Tibial artery (tissue), 4 donors: ENCODE results near the gene ALDOB.

Experiments used
- DNase-seq, 2 donors: peaks; one replicate each; pipeline ENCODE4 v3.0.0-alpha.2; 2019
- H3K27ac ChIP-seq, 2 donors: fragments of 200-600 bp; sonication (generic) in 1 of 2; 1 replicate in 1 of 2; 2 replicates in 1 of 2; pipeline ENCODE4 v1.5.1; 2018 to 2019; ENCODE audit warnings: mild to moderate bottlenecking in 1 of 2
- H3K27me3 ChIP-seq, 2 donors: fragments of 200-600 bp; sonication (generic) in 1 of 2; one replicate each; pipeline versions ENCODE4 v1.5.1 to v1.6.0; 2016 to 2019
- H3K36me3 ChIP-seq, 3 donors: fragments of 200-600 bp; sonication (generic) in 2 of 3; one replicate each; pipeline ENCODE4 v1.5.1; 2016 to 2019; ENCODE audit warnings: mild to moderate bottlenecking in 2 of 3
- H3K4me1 ChIP-seq, 4 donors: fragments of 200-600 bp; sonication (generic) in 2 of 4; 1 replicate in 3 of 4; 2 replicates in 1 of 4; pipeline ENCODE4 v1.5.1; 2016 to 2019
- H3K4me3 ChIP-seq, 2 donors: fragments of 200-600 bp; sonication (generic) in 1 of 2; 1 replicate in 1 of 2; 2 replicates in 1 of 2; pipeline ENCODE4 v1.5.1; 2018 to 2019; ENCODE audit warnings: mild to moderate bottlenecking in 2 of 2
- H3K9me3 ChIP-seq, 3 donors: fragments of 200-600 bp; sonication (generic) in 1 of 3; one replicate each; pipeline ENCODE4 v1.5.1; 2016 to 2019
- intact Hi-C: fragments of 100-400 bp; cut with DNase I; formaldehyde crosslinking; loops from one replicate; pipeline ENCODE4 v1.15.0; 2023; ENCODE audit warnings: low total_unique reads
- TF ChIP-seq, protein P1 (sequence below), 2 experiments: fragments of 200-600 bp in 1 of 2; fragments of 450-650 bp in 1 of 2; IDR thresholded peaks; one replicate each; pipeline ENCODE4 v1.5.1; 2017 to 2019; ENCODE audit warnings: antibody characterized with exemption in 2 of 2, mild to moderate bottlenecking in 1 of 2, moderate library complexity in 1 of 2

Gene ALDOB

DNA sequence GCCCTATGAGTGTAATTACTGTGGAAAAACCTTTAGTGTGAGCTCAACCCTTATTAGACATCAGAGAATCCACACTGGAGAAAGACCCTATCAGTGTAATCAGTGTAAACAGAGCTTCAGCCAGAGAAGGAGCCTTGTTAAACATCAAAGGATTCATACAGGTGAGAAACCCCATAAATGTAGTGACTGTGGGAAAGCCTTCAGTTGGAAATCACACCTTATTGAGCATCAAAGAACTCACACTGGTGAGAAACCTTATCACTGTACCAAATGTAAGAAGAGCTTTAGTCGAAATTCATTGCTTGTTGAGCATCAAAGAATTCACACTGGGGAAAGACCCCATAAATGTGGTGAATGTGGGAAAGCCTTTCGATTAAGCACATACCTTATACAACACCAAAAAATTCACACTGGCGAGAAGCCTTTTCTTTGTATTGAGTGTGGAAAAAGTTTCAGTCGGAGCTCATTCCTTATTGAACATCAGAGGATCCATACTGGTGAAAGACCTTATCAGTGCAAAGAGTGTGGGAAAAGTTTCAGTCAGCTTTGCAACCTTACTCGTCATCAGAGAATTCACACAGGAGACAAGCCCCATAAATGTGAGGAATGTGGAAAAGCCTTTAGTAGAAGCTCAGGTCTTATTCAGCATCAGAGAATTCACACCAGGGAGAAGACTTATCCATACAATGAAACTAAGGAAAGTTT is 27.0 kb downstream of the ALDOB start:
- DNase-seq, result no peak
- Histone ChIP-seq H3K9me3 (peaks cover 42 to 97% (median 73%) of the 10 kb centered on the region in 3 donors), H3K36me3 (peaks cover 64 to 90% (median 82%) of the 10 kb centered on the region in 3 donors), H3K27ac (no peak overlapping the region), H3K27me3 (no peaks in the 10 kb centered on the region), H3K4me1 (no peaks in the 10 kb centered on the region), H3K4me3 (no peak overlapping the region)
- TF ChIP-seq, protein P1, sequence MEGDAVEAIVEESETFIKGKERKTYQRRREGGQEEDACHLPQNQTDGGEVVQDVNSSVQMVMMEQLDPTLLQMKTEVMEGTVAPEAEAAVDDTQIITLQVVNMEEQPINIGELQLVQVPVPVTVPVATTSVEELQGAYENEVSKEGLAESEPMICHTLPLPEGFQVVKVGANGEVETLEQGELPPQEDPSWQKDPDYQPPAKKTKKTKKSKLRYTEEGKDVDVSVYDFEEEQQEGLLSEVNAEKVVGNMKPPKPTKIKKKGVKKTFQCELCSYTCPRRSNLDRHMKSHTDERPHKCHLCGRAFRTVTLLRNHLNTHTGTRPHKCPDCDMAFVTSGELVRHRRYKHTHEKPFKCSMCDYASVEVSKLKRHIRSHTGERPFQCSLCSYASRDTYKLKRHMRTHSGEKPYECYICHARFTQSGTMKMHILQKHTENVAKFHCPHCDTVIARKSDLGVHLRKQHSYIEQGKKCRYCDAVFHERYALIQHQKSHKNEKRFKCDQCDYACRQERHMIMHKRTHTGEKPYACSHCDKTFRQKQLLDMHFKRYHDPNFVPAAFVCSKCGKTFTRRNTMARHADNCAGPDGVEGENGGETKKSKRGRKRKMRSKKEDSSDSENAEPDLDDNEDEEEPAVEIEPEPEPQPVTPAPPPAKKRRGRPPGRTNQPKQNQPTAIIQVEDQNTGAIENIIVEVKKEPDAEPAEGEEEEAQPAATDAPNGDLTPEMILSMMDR (IDR thresholded peaks at IDR 0.05), result no peak
- intact Hi-C loops, result no loop called here

GRCh38 chr9:101403516-101404285 is 31.9 kb downstream of the ALDOB start:
- no peaks in the 10 kb centered on the region for H3K27me3 ChIP-seq
- peaks cover 84 to 87% (median 87%) of the 10 kb centered on the region in 3 donors for H3K36me3 ChIP-seq
- intact Hi-C loops, result no loop called here
- TF ChIP-seq, protein P1 (IDR thresholded peaks at IDR 0.05), result no peak
- H3K4me1 ChIP-seq, result peaks cover 0 to 21% (median 15%) of the 10 kb centered on the region in 4 donors
- DNase-seq, result no peak
- no peak overlapping the region for H3K4me3 ChIP-seq
- peaks cover 18 to 63% (median 28%) of the 10 kb centered on the region in 3 donors for H3K9me3 ChIP-seq
- H3K27ac ChIP-seq, result no peak overlapping the region

GRCh38 chr9:101400120-101400519 is 35.5 kb downstream of the ALDOB start:
- Histone ChIP-seq H3K9me3 (peaks cover 0 to 27% (median 0%) of the 10 kb centered on the region in 3 donors), H3K27ac (no peak overlapping the region), H3K27me3 (no peaks in the 10 kb centered on the region), H3K4me3 (peak overlapping the region; percentile 77 to 82), H3K4me1 (peaks cover 0 to 38% (median 21%) of the 10 kb centered on the region in 4 donors), H3K36me3 (peaks cover 48 to 52% (median 51%) of the 10 kb centered on the region in 3 donors)
- DNase-seq, result no peak
- intact Hi-C loops, result no loop called here
- TF ChIP-seq, protein P1 (IDR thresholded peaks at IDR 0.05), result no peak

DNA sequence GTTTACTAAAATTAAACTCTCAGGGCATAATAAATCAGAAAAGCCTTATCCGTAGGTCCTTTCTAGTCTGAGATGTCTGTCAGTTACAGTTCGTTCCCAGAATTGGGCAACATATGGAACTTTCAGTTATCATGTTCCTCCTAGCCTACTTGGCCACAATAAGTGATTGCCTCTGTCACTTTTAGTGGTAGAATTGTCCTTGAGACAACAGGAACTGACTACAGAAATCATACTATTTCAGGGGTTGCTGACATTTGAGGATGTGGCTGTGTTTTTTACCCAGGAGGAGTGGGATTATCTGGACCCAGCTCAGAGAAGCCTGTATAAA is 36.0 kb downstream of the ALDOB start:
- Histone ChIP-seq H3K9me3 (peaks cover 0 to 22% (median 0%) of the 10 kb centered on the region in 3 donors), H3K27me3 (no peaks in the 10 kb centered on the region), H3K4me3 (peak overlapping the region; percentile 77 to 82), H3K27ac (peak overlapping the region; percentile 85 to 89), H3K36me3 (peaks cover 43 to 46% (median 46%) of the 10 kb centered on the region in 3 donors), H3K4me1 (peaks cover 0 to 38% (median 21%) of the 10 kb centered on the region in 4 donors)
- TF ChIP-seq, protein P1 (IDR thresholded peaks at IDR 0.05), result no peak
- intact Hi-C loops, result loop anchor here (5.0 kb wide), 1 partner anchor 133 kb away; the partner anchor contains the start of gene RNF20
- DNase-seq, result no peak

- intact Hi-C loops, result loop anchor here (5.0 kb wide), 1 partner anchor 133 kb away; the partner anchor contains the start of gene RNF20
These were observed 36.5 kb downstream of the ALDOB start for GRCh38 chr9:101398930-101399642.

More at GRCh38 chr9:101398930-101399642, 36.5 kb downstream of the ALDOB start:
- peaks cover 0 to 38% (median 21%) of the 10 kb centered on the region in 4 donors for H3K4me1 ChIP-seq
- peaks cover 0 to 19% (median 0%) of the 10 kb centered on the region in 3 donors for H3K9me3 ChIP-seq
- DNase-seq, result peak in 1 of 2 donors; percentile 47
- TF ChIP-seq, protein P1 (IDR thresholded peaks at IDR 0.05), result no peak
- peak overlapping the region; percentile 85 to 89 for H3K27ac ChIP-seq
- no peaks in the 10 kb centered on the region for H3K27me3 ChIP-seq
- H3K36me3 ChIP-seq, result peaks cover 38 to 41% (median 40%) of the 10 kb centered on the region in 3 donors
- peak overlapping the region; percentile 77 to 82 for H3K4me3 ChIP-seq
